ENCODE data around the gene NLRP1.

GRCh38 chr17:5605452-5605851, 21.1 kb upstream of the NLRP1 start:
- TF ChIP-seq CTCF (IDR thresholded peaks at IDR 0.05 in 4 of 5, conservative IDR thresholded peaks at IDR 0.05 in 1 of 5): no peak
- TF ChIP-seq POLR2A (IDR thresholded peaks at IDR 0.05): no peak
